OCI-LY7 (cell line): ENCODE data around the gene ABCC9.

Experiments
- CTCF ChIP-seq: fragments of 200-600 bp; sonication (generic); conservative IDR thresholded peaks from 2 replicates; pipeline ENCODE4 v1.5.1; 2014; ENCODE audit warnings: mild to moderate bottlenecking, antibody characterized with exemption, low read length, moderate library complexity, mixed read lengths
- EZH2phosphoT487 ChIP-seq: fragments of 200-600 bp; sonication (generic); IDR thresholded peaks from 2 replicates; pipeline ENCODE4 v1.6.1; 2018; ENCODE audit warnings: low read depth, borderline replicate concordance, mild to moderate bottlenecking, mixed run types, antibody characterized with exemption, low read length, moderate library complexity, mixed read lengths

- no peak for TF ChIP-seq CTCF
- TF ChIP-seq EZH2phosphoT487: no peak
These were observed 45.6 kb downstream of the ABCC9 start for GRCh38 chr12:21895651-21896050.
